ENCODE results near the gene MGST3. TPM values are rescaled to one million over a fixed set of nuclear protein-coding genes. Genes with fewer than 3 reads are reported as not detected.

The MGST3 gene
- total and polyA plus RNA-seq, 2 experiments from 2014 or later: 84.5 to 262 TPM

DNA sequence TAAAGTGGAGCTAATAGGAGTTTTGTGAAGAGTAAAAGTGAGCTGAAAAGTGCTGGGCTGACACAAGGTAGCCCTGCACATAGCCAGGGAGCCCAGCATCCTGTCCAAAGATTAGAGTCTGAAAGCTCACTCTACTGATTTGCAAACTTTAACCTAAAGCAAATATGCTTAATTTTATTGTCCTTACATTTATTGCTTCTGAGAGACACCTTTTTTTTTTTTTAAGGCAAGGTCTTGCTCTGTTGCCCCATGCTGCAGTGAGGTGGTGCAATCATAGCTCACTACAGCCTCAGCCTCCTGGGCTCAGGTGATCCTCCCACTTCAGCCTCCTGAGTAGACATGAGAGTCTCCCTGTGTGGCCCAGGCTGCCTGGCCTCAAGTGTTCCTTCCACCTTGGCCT is 16.5 kb downstream of the MGST3 start (continued):
- TF ChIP-seq, protein P1, sequence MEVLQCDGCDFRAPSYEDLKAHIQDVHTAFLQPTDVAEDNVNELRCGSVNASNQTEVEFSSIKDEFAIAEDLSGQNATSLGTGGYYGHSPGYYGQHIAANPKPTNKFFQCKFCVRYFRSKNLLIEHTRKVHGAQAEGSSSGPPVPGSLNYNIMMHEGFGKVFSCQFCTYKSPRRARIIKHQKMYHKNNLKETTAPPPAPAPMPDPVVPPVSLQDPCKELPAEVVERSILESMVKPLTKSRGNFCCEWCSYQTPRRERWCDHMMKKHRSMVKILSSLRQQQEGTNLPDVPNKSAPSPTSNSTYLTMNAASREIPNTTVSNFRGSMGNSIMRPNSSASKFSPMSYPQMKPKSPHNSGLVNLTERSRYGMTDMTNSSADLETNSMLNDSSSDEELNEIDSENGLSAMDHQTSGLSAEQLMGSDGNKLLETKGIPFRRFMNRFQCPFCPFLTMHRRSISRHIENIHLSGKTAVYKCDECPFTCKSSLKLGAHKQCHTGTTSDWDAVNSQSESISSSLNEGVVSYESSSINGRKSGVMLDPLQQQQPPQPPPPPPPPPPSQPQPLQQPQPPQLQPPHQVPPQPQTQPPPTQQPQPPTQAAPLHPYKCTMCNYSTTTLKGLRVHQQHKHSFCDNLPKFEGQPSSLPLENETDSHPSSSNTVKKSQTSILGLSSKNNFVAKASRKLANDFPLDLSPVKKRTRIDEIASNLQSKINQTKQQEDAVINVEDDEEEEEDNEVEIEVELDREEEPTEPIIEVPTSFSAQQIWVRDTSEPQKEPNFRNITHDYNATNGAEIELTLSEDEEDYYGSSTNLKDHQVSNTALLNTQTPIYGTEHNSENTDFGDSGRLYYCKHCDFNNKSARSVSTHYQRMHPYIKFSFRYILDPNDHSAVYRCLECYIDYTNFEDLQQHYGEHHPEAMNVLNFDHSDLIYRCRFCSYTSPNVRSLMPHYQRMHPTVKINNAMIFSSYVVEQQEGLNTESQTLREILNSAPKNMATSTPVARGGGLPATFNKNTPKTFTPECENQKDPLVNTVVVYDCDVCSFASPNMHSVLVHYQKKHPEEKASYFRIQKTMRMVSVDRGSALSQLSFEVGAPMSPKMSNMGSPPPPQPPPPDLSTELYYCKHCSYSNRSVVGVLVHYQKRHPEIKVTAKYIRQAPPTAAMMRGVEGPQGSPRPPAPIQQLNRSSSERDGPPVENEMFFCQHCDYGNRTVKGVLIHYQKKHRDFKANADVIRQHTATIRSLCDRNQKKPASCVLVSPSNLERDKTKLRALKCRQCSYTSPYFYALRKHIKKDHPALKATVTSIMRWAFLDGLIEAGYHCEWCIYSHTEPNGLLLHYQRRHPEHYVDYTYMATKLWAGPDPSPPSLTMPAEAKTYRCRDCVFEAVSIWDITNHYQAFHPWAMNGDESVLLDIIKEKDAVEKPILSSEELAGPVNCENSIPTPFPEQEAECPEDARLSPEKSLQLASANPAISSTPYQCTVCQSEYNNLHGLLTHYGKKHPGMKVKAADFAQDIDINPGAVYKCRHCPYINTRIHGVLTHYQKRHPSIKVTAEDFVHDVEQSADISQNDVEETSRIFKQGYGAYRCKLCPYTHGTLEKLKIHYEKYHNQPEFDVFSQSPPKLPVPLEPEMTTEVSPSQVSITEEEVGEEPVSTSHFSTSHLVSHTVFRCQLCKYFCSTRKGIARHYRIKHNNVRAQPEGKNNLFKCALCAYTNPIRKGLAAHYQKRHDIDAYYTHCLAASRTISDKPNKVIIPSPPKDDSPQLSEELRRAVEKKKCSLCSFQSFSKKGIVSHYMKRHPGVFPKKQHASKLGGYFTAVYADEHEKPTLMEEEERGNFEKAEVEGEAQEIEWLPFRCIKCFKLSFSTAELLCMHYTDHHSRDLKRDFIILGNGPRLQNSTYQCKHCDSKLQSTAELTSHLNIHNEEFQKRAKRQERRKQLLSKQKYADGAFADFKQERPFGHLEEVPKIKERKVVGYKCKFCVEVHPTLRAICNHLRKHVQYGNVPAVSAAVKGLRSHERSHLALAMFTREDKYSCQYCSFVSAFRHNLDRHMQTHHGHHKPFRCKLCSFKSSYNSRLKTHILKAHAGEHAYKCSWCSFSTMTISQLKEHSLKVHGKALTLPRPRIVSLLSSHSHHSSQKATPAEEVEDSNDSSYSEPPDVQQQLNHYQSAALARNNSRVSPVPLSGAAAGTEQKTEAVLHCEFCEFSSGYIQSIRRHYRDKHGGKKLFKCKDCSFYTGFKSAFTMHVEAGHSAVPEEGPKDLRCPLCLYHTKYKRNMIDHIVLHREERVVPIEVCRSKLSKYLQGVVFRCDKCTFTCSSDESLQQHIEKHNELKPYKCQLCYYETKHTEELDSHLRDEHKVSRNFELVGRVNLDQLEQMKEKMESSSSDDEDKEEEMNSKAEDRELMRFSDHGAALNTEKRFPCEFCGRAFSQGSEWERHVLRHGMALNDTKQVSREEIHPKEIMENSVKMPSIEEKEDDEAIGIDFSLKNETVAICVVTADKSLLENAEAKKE (CRISPR knock-in tag; IDR thresholded peaks at IDR 0.05): no peak
- TF ChIP-seq POLR2AphosphoS5 (IDR thresholded peaks at IDR 0.05; ENCODE audit: low read depth) (no peak), JUNB (IDR thresholded peaks at IDR 0.05; ENCODE audit: unreplicated experiment) (no peak), ZNF114 (CRISPR knock-in tag; IDR thresholded peaks at IDR 0.05) (no peak), STAT1 (IDR thresholded peaks at IDR 0.05; ENCODE audit: unreplicated experiment) (no peak), EZH2phosphoT487 (IDR thresholded peaks at IDR 0.05; ENCODE audit: unreplicated experiment) (no peak)
- TF ChIP-seq, protein P2, sequence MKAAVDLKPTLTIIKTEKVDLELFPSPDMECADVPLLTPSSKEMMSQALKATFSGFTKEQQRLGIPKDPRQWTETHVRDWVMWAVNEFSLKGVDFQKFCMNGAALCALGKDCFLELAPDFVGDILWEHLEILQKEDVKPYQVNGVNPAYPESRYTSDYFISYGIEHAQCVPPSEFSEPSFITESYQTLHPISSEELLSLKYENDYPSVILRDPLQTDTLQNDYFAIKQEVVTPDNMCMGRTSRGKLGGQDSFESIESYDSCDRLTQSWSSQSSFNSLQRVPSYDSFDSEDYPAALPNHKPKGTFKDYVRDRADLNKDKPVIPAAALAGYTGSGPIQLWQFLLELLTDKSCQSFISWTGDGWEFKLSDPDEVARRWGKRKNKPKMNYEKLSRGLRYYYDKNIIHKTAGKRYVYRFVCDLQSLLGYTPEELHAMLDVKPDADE (IDR thresholded peaks at IDR 0.05): no peak

DNA sequence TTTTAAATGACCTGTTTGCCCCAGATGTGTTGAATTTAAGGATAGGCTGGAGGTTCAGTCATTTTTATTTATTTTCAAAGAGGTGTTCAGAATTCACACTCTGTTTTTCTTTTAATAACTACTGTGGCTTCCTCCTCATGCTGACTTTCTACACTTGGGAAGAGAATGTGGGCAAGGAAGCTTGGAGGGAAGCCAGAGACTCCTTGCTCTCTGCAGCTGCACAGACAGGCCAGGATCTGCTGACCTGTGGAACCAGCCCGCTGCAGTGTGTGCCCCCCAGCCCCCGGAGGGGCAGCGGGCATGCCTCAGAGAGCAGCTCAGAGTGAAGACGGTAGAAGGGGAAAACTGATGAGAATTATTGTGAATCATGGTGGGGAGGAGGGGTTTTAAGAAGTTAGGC is 16.9 kb downstream of the MGST3 start:
- H3K27ac ChIP-seq (ENCODE audit: low read depth): no peak overlapping the region
- peaks cover 8% of the 10 kb centered on the region for H3K36me3 ChIP-seq (ENCODE audit: insufficient read depth)
- H4K20me1 ChIP-seq (replicated peaks; ENCODE audit: insufficient read depth): peaks cover 12% of the 10 kb centered on the region; the same call in 1 of the 2 replicates
- Mint-ChIP-seq H3K27me3 (ENCODE audit: insufficient read depth, low read depth, poor library complexity) (no peaks in the 10 kb centered on the region), H3K9me3 (no peaks in the 10 kb centered on the region), H3K36me3 (ENCODE audit: low read depth) (peaks cover 7% of the 10 kb centered on the region), H3K4me1 (peaks cover 5% of the 10 kb centered on the region; the same call in 2 of the 3 replicates), H3K27ac (no peak overlapping the region), H3K4me3 (no peak overlapping the region)
- no peak for DNase-seq (ENCODE audit: low spot score)
- no peaks in the 10 kb centered on the region for H3F3A ChIP-seq (replicated peaks; ENCODE audit: low read depth)
- 0 out of 2 replicates have a peak, but pooled peaks cover 5% of the 10 kb centered on the region for H3K4me1 ChIP-seq (ENCODE audit: insufficient read depth)
- TF ChIP-seq, protein P3, sequence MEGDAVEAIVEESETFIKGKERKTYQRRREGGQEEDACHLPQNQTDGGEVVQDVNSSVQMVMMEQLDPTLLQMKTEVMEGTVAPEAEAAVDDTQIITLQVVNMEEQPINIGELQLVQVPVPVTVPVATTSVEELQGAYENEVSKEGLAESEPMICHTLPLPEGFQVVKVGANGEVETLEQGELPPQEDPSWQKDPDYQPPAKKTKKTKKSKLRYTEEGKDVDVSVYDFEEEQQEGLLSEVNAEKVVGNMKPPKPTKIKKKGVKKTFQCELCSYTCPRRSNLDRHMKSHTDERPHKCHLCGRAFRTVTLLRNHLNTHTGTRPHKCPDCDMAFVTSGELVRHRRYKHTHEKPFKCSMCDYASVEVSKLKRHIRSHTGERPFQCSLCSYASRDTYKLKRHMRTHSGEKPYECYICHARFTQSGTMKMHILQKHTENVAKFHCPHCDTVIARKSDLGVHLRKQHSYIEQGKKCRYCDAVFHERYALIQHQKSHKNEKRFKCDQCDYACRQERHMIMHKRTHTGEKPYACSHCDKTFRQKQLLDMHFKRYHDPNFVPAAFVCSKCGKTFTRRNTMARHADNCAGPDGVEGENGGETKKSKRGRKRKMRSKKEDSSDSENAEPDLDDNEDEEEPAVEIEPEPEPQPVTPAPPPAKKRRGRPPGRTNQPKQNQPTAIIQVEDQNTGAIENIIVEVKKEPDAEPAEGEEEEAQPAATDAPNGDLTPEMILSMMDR (conservative IDR thresholded peaks at IDR 0.05; ENCODE audit: low read depth in 2 of 2): no peak
- TF ChIP-seq CREB1 (CRISPR knock-in tag; IDR thresholded peaks at IDR 0.05; ENCODE audit: low read depth): no peak
- H3K27me3 ChIP-seq (ENCODE audit: insufficient read depth): no peaks in the 10 kb centered on the region
- no peak for ATAC-seq
- no peak overlapping the region for H2AFZ ChIP-seq
- H3K79me2 ChIP-seq (replicated peaks; ENCODE audit: insufficient read depth): peaks cover 21% of the 10 kb centered on the region
- H3K9me2 ChIP-seq (ENCODE audit: insufficient read depth): no peaks in the 10 kb centered on the region
- no peak overlapping the region for H3K4me3 ChIP-seq
- no peak overlapping the region for H3K4me2 ChIP-seq
